ENCODE results near the gene KCNJ1.

The KCNJ1 gene

GRCh38 chr11:128901653-128902514 is 34.8 kb upstream of the KCNJ1 start:
- DNase-seq = no peak

- no peak for DNase-seq
Measured at GRCh38 chr11:128900468-128900867, 33.4 kb upstream of the KCNJ1 start.

DNA sequence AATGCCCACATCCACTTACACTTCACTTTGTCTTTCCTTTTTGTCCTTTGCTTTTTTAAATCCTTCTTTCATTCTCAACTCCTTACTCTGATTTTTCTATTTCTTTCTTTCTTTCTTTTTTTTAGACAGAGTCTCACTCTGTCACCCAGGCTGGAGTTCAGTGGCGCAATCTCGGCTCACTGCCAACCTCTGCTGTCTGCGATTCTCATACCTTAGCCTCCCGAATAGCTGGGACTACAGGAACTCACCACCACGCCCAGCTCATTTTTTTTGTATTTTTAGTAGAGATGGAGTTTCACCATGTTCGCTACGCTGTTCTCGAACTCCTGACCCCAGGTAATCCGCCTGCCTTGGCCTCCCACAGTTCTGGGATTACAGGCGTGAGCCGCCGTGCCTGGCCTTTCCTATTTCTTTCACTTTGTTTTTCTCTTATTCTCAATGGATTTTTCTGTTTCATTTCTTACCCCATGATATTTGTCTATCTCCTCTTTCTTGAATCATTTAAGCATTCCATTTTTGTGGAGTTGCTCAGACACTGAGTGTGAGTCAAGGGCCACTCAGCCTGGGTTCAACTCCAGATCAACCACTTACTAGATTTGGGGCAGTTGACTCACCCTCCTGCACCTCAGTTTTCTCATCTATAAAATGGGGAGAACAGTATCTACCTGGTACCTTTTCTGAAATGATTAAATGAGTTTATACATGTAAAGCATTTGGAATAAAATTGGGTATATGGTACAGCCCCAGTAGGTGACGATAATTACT is 31.7 kb upstream of the KCNJ1 start:
- no peak for DNase-seq

DNA sequence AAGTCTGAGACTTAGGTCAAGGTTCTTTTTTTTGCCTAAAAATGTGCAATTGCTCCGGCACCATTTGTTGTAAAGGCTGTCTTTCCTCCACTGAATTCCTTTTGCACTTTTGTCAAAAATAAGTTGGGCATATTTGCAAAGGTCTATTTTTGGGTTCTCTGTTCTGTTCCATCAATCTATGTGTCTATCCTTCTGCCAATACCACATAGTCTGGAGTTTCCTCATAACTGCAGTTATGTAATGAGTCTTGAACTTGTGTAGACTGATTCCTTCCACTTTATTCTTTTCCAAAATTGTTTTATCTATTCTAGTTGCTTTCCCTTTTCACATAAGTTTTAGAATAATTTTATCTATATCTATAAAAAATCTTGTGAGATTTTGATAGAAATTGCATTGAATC is 30.7 kb upstream of the KCNJ1 start:
- no peak for DNase-seq

DNA sequence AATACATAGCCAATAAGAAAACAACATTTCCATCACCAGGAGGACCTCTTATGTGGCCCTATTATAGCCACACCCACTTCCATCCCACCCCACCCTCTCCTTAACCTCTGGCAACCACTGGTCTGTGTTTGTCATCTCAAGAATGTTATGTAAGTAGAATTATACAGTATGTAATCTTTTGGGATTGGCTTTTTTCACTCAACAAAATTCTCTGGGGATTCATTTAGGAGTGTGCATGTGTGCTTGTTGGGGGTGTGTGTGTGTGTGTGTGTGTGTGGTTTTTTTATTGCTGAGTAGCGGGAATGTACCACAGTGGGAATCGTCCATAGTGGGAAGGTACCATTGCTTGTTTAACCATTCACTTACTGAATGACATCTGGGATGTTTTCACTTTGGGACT is 29.3 kb upstream of the KCNJ1 start:
- no peak for DNase-seq

GRCh38 chr11:128895526-128895925 is 28.4 kb upstream of the KCNJ1 start:
- no peak for DNase-seq

DNA sequence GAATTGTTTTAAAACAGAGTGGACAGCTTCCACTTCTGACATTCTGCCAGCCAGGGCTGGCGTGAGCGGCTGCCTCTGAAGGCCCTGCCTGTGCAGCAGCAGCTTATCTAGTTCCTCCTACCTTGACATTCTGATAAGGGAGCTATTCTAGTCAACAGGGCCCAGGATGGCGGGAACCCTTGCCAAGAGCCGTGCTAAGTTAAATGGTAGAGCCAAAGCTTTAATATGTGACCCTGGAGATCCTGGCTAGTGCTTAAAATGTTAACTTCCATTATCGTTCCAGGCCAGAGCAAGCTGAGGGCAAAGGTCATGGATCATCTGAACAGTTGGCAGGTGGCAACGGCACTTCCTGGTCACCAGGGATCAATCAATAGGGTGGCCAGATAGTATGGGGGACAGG is 27.6 kb upstream of the KCNJ1 start:
- no peak for DNase-seq

GRCh38 chr11:128894286-128894681 is 27.2 kb upstream of the KCNJ1 start:
- DNase-seq = no peak

DNA sequence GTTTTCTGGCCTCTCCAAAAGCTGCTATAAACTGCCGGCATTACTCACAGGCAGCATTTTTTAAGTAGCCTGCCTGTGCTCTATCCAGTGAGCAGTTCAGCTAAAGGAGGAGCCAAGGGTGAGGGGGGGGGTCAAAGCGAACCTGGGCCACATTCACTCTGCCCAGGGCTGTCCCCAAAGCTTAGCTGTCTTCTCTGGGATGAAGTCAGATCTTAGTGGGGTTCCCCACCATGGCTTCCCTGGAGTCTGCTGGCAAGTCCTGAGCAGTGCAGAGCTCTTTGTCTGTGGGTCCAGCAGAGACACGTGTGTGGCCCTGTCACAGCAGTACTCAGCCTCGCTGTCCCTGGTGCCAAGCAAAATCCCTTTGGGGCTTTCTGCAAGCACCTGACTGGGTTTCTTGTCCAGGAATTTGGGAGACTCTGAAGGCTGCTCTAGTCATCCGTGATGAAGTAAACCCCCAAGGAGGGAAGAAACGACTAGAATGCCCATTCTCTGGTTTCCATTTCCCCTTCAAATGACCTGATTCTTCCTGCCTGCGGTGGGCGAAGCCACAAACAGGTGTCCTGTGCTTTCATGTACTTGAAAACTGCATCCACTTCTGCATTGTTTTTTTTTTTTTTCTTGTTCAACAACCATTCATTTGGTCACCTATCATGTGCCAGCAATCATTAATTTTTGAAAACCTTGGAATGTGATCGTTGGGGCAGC is 26.6 kb upstream of the KCNJ1 start:
- DNase-seq = no peak

GRCh38 chr11:128892866-128893565 is 25.9 kb upstream of the KCNJ1 start:
- DNase-seq = no peak

DNA sequence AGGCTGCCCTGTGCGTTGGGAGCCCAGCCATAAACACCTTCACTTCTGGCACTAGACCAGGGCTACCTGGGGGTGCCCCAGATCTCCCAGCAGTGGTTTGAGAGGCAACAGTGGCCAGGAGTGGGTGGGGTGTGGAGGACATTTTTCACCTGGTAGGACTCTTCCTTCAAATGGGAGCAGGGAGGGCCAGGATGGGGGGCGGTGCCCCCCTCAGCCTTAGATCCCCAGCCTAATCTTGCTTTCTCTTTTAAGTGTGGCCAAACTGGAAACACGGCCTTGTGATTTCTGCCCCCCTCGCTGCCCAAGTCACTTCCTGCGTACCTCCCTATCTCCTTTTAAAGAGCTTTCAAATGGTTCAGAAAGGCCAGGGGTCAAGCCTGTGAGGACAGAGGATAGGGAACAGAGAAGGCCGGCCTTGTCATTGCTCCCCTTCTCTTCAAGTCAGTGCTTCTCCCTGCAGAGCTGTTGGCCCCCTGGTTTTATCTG is 24.9 kb upstream of the KCNJ1 start:
- DNase-seq = no peak

DNA sequence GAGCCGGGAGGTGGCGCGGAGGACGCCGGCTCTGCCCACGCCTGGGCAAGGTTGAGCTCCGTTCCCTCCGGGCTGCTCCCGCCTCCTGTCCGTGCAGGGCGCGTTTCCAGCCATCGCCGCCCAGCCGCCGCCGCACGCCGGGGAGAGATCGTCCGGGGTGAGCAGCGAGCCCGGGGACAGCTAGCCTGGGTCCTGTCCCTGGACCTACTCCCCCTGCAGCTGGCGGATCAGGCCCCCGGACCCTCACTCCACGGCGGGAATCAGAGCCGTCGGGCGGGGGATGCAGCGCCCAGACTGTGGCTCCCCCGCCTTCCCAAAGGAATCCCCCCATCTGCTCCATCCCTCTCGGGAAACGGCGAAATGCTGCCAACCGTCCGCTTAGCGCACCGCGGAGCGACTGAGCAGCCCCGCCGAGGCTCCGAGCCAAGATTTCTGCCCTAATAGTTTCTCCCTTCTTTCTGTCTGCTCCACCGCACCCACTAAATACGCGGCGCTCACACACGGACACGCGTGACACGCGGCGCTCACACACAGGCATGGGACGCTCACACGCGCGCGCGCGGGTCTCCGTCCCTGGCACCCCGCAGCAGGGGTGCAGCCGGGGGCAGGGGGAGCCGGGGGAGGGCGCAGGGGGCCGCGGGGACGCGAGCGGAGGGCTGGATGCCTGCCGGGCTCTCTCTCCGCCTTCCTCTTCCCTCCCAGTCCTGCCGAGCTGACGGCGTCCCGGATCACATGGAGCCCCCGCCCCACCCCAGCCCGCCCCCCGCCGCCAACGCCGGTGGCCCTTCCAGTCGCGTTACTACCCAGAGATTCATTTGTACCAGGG is 23.7 kb upstream of the KCNJ1 start, which contains the start of gene KCNJ5:
TSS of gene KCNJ5 (plus strand) at position 814 of the 826 bp plus-strand sequence. CDS start 19,918 bp downstream, outside the sequence.
- peak in 1 of 2 donors; percentile 22 for DNase-seq

GRCh38 chr11:128890216-128890542 is 23.1 kb upstream of the KCNJ1 start:
- no peak for DNase-seq

- no peak for DNase-seq
Measured at GRCh38 chr11:128889657-128890213, 22.6 kb upstream of the KCNJ1 start.

DNA sequence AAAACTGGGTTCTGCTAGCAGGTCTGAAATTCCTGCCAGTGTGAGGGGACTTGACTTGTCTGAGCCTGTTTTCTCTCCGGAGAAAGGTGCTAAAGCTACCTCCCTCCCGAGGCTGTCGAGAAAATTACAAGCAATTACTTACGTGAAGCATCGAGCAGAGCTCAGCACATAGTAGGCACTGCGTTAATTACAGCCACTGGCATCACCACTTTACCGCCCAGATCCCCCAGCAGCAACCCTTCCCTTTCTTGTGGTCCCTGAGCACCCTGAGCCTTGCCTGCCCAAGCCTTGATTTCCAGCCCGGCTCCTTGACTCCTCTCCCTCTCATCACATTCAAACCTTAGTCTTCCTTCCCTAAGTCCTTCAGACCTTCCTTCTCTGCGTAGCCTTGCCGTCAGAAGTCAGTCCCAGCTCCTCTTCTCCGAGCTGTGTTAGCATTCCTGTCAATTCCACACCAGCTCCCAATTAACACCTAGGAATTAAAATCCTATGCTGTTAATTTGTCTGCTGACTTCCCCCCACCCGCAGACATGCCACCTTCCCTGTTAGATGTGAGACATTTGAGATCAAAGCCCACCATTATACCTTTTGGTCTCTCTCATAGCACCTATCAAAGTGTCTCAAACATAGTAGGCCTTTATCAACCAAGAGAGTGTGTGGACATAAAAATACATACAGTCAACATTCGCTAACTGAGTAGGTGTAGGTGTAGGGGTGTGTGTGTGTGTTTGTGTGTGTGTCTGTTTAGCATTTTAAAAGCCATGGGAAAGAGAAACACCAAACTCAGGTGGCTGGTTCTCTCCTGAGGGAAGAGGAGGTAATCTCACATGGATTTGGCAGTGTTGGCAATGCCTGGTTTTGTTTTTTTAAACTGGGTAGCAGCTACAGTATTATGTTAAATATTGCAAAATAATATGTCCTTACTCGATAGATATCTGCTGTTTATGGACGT is 21.2 kb upstream of the KCNJ1 start:
- no peak for DNase-seq

- peak in 1 of 2 donors; percentile 42 for DNase-seq
Measured at GRCh38 chr11:128886406-128887124, 19.5 kb upstream of the KCNJ1 start.

- peak in 1 of 2 donors; percentile 22 for DNase-seq
Measured at GRCh38 chr11:128884703-128885338, 17.7 kb upstream of the KCNJ1 start.

DNA sequence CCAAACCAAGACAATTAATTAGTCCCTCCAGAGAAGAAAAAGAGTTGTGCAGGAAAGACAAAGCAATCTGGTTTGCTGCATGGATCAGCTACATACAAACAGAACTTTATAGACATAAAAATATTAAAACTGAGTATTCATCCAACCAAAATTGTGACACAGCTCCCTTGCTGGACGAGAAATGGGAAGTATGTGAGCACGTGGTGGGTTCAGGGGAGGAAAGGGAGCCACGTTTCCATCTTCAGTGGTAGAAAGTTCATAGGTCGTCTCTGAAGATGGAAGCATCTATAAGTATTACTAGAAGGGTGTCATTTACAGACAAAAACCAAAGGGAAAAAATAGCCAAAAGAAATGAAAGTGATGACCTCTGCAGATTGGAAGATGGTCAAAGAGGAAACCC is 17.0 kb upstream of the KCNJ1 start:
- DNase-seq = no peak

DNA sequence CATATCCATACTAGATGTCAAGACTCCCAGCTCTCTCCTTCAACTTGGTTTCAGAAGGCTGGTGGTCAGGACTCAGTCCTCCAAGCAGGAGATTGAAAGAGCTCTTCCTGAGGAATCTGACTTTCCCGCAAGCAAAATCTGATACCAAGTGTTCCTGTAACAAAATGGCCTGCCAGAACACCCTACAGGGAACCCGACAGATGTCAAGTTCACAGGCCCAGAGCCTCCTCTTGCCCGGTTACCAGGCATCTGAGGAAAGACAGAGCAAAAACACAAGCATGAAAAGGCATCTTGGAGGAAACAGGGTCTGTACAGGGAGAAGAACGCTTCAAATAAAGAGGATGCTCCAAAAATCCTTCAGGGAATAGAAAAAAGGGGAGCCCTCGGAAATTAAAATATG is 15.4 kb upstream of the KCNJ1 start:
- DNase-seq = no peak

Measured in bone marrow (tissue), 2 donors.